HG03565 (cell line): ENCODE data around the gene FIZ1.

Experiments used
- ATAC-seq: cut with Tn5 transposase; IDR thresholded peaks from one replicate; pipeline ENCODE4 v1.9.1; 2021; ENCODE audit warnings: mild to moderate bottlenecking, moderate library complexity; ENCODE audit not compliant: unreplicated experiment

The FIZ1 gene

DNA sequence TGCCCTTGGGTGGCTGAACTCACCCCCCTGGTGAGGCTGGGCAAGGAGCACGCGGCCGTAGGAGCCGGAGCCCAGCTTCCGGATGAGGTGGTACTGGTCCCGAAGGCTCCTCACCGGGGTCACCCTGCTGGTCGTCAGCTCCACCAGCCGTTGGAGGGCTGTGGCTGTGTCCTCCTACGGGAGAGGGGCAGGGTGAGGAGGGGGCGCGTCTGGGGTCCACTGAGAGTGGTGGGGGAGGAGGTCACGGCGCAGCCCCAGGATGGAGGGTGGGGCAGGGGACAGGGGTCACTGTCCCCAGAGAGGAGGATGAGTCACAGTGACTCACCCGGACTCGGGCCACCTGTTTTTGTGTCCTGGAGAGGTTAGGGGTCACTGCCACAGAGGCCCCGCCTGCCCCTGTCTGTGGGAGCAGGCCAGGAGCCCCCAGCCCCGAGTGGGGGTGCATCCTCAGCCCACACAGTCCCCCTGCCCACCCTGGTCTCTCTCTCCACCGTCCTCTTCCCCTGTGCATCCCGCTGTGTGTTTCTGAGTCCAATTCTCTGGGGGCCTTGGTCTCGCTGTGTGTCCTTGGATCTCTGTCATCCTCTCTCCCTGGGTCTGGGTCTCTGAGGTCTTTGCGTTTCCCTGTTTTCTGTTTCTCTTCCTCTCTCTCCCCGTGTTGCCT lies 54.4 kb downstream of the FIZ1 start:
- ATAC-seq, result no peak

DNA sequence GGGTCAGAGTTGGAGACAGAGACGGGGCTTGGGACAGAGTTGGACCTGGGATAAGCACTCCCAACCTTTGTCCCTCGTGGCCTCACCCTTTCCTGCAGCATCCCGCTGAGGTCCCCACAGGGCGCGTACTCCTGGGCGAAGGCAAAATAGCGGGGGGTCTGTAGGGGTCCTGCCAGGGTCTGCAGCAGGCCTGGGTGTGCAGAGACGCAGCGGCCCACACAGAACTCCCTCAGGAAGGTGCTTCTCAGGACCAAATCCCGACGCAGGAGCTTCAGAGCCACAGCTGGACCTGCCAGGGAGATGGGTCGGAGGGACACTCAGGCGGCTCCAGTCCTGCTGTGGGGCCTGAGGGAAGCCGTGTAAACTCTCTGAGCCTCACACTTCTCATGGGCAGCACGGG lies 55.3 kb downstream of the FIZ1 start:
- ATAC-seq, result no peak

DNA sequence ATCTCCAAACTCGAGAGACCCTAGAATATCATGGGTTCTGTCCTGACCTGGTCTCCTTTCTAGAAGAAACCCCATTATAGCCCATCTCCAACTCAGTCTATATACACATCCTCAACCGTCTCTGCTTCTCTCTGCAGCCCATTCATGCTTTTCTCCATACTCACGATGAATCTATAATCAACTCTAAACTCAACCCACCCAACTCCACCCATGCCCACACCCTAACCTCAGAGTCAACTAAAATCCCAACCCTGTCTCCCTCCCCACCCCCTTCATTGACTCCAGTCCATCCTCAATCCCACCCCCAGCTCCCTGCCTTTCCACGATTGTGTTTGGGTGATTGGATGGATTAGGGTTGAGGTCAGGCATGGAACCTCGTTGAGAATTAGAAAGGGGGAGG lies 55.8 kb downstream of the FIZ1 start:
- ATAC-seq, result no peak

DNA sequence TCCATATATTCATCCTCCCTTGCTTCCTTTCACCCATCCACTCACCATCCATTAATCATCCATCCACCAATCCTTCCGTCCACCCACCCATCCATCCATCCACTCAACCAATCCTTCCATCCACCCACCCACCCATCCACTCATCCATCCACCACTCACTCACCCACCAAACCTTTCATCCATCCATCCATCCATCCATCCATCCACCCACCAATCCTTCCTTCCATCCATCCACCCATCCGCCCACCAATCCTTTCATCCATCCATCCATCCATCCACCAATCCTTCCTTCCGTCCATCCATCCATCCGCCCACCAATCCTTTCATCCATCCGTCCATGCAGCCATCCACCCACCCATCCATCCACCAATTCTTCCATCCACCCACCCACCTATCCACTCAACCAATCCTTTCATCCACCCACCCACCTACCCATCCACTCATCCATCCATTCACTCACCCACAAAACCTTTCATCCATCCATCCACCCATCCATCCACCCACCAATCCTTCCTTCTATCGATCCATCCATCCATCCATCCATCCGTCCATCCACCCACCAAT lies 56.9 kb downstream of the FIZ1 start:
- no peak for ATAC-seq
